Activated CD4-positive, CD25-positive, alpha-beta regulatory T cell treated with anti-CD3 and anti-CD28 coated beads, Interleukin-2, amount 50 U/mL, for 16 hours (primary cell): Measurements from ENCODE around the gene AUNIP.

Source experiments
- DNase-seq: peaks from one replicate; pipeline ENCODE4 v3.0.0-alpha.2; 2020; ENCODE audit warnings: low read depth, low spot score

Gene AUNIP

DNA sequence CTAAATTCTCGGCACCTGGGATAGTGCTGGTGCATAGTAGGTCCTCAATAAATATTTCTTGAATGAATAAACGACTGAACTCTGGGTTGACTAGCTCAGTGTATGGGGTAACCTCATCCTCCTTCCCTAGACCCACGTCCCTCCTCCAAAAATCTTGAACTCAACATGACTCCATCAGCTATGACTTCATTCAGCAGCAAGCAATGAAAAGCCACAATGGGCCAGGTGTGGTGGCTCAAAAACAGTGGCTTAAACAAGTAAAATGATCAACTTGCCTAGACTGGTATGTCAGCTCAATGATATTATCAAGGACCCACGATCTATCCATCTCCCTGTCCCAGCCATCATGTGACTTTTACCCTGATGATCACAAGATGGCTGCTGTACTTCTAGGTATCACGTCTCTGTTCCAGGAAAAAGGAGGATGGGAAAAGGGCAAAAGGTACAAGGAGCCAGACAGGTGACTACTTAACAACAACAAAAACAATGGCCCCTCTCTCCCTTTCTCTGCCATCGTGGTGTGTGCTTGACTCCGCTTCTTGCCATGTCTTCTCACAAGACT lies 29.2 kb upstream of the AUNIP start:
- no peak for DNase-seq

DNA sequence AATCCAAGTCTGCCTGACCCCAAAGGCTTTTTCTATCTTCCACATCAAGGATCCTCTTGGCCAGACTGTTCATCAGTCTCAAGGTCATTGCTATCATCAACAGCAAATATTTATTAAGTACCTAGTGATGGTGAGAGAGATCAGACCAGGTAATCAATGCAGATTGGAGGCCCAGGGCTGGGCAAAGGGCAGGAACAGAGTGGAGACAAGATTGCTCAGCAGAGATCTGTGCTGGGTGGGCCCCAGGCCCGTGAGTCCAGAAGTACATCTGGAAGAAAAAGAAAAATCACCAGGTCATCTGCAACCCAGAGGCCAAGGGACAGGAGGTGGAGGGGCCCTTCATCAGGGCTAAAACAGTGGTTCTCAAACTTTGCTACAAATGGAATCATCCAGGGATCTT lies 26.3 kb upstream of the AUNIP start:
- DNase-seq = no peak

DNA sequence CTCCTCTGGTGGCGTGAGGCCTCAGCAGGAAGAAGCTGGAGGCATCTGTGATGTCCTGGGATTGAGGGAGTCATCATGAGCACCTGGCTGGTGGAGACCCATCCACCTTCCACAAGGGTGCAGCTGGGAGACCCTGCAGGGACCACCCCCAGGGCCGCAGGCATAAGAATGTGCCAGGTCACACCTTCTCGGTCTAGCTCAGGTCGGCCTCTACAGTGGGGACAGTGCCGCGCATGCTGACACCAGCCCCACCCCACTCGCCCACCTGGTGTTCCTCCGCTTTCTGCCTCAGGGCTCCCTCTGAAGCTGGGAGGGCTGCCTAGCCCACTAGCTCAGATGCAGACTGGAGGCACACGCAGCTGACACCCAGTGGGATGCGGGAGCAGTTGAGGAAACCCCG lies 22.0 kb upstream of the AUNIP start:
- no peak for DNase-seq

DNA sequence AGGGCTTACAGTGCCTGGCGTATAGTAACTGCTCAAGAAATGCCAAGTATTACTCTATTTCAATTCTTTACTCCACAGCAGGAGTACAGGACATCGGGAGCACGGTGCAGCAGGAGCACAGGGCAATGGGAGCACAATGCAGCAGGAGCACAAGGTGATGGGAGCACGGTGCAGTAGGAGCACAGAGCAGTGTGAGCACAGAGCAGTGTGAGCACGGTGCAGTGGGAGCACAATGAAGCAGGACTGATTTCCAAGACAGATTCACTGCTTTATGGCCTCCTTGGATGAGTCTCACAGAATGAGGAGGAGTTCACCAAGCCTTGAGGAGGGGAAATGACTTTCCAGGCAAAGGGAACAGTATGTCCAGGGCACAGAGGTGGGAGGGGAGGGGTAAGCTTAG lies 21.3 kb upstream of the AUNIP start:
- DNase-seq = no peak

DNA sequence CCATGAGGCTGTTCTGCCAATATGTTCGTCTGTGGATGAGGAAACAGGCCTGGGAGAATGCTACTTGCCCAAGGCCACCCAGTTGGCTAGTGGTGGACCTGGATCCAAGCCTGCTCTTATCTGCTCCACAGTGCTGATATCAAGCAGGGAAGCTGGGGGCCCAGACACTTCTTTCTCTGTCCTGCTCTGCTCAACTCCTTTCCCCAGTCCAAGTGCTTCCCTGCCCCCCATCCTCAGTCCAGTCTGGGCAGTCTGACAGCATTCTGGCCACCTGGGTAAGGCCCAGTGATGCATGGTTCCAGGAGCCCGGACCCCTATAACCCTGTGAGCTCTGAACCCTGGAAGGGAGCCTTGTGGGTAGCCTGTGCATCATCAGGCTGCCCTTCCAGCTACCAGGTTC lies 20.4 kb upstream of the AUNIP start:
- DNase-seq = no peak

DNA sequence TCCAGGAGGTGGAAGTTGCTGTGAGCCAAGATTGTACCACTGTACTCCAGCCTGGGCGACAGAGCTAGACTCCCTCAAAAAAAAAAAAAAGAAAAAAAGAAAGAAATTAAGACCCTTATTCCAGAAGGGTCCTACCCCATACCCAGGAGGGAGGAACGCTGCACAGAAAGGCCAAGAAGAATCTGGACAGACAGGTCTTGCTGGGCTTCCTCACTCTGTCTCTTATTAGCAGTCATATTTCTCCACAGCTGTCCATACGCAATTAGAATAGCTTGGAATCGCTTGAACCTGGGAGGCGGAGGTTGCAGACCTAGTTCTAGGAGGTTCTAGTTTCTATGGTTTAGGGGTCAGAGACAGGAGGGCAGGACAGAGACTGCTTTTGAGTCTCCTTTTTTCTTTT lies 19.4 kb upstream of the AUNIP start:
- no peak for DNase-seq

DNA sequence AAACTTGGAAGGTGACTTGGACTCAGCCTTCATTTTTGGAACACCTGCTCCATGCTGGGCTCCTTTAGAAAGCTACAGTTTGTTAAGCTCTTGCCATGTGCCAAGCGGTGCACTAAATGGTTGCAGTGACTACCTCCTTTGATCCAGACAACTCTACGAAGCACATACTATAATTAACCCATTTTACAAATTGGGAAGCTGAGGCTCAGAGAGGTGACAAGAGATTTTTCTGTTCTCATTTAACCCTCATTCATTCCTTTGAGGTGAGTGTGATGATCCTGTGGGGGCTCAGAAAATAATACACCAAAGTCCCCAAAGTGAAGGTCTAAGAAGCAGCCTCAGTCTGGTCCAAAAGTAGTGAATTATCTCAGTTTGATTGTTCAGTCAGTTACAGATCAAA lies 17.9 kb upstream of the AUNIP start:
- no peak for DNase-seq

DNA sequence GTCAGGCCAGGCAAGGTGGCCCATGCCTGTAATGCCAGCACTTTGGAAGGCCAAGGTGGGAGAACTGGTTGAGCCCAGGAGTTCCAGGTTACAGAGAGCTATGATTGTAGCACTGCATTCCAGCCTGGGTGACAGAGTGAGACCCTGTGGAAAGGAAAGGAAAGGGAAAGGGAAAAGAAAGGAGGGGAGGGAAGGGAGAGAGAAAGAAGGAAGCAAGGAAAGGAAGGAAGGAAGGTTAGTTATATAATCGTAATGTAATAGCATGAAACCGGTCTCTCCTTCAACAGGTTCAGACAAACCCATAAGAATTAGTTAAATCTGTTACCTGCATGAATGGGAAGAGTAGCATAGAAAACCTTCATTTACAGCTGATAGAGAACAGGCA lies 17.4 kb upstream of the AUNIP start:
- DNase-seq = no peak

DNA sequence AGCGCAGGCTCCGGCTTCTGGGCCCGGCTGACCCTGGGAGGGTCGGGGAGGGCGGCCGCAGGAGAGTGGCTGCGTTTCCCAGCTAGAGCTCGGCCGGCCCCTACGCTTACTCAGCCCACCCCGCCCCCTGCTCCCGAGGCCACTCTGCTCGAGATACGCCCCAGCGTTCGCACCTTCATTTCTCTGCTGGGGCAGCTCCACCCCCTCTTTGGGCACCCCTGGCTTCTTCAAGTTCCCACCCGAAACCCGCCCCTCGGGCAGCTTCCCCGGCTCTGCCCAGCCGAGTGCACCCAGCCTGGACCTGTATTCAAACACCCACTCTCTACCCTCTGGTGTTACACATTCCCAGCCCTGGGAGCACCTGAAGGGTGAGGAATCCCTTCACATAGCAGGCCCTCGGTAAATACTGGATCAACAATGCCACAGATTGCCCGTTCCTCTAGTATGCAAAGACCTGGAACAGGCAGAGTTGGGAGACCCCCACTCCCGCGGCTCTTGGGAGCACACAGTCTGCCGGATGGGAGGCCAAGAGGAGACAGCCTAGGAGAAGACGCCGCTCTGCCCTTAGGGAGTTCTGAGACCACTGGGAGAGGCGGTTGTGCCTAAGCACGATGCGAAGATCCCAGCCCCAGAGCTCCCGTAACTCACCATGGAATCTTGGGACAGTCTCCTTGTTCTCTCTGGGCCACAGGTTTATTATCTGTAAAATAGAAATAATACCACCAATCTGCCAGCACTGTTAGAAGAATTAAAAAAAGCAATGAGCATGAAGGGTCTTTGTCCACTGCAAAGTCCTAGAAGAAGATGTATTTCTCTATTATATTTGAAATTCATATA lies 16.8 kb upstream of the AUNIP start:
- no peak for DNase-seq

DNA sequence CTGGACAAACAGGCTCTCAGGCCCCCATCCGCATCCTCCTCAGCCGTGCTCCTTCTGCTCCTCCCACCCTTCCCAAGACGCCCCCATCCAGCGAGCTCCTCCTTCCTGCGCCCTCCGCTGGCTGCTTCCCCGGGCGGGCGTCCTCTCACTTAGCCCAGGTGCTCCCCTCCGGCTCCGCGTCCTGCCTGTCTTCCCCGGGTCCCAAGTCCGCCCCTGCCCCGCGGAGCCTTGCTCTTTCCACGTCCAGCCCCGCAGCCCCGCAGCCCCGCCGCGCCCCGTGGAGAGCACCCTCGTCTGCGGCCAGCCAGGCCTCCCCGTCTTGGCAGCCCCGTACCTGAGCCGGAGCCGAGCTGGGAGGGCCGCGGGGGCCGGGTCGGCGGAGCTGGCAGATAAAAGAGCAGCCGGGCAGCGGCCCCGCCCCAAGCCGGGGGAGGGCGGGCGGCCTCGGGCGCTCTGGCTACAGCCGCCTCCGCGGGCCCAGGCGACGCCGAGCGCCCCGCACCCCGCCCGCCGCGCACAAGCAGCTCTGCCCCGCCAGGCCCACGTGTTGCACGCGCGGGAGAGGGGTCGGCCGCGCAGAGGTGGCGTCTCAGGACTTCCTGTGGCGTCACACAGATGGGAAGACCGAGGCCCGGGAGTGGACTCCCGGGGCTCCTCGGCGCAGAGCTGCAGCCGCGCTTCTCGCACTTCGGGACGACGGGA lies 16.0 kb upstream of the AUNIP start, which contains the start of gene PAQR7:
PAQR7 (minus strand) TSS at position 555 of the 702 bp plus-strand sequence. CDS start 11,869 bp downstream, outside the sequence.
- DNase-seq = peak; percentile 18

DNA sequence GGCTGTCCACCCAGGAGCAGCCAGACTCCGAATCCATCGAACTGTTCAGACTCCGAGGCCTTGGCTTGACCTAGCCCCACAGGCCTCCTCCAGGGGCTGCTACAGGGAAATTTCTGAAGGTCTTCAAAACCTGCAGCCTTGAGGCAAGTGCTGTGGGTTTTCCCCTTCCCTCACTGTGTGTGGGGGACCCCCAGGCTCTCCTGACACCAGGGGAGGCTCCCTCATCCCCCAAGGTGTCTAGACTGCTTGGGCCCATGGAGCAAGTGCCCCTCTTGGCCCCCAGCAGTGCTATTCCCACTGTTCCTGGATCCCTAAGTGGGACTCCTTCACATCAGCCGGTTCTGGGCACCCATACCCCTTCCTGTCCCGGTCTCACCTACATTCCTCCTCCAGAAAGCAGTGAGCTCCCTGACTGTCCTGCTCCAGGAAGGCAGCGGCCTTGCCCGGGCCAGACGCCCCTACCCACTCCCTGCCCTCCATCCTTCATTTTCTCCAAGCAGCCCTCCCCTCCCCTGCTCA lies 15.4 kb upstream of the AUNIP start:
- no peak for DNase-seq

DNA sequence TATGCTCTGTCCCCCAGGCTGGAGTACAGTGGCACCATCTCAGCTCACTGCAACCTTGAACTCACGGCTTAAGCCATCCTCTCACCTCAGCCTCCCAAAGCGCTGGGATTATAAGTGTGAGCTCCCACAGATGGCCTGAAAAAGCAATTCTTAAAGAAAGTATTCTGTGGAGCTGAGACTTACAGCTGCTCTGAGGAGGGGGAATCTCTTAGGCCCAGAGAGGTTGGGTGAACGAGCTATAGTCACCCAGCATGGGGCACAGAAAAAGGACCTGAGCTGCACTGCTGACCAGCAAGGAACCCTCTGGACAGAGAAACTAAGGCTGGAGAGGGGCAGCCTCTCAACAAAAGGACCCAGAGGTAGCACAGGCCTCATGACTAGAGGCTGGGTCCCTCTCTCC lies 15.0 kb upstream of the AUNIP start:
- no peak for DNase-seq

DNA sequence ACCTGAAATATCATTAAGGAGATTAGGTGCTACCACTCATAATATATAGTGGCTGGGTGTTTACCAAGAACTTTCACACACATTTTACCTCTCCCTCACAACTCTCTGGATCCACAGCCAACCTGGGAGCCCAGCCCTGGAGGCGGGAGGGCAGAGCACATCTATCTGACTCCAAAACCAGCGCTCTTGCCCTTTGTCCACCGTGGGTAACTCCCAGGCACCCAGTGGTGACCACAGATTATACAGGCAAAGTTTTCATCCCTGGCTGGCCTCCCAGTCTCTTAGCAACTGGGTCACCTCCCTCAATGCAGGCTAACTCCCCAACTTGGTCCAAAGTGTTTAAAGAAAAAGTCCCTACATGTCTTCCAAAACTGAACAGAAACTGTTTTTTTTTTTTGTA lies 13.9 kb upstream of the AUNIP start:
- DNase-seq = no peak

DNA sequence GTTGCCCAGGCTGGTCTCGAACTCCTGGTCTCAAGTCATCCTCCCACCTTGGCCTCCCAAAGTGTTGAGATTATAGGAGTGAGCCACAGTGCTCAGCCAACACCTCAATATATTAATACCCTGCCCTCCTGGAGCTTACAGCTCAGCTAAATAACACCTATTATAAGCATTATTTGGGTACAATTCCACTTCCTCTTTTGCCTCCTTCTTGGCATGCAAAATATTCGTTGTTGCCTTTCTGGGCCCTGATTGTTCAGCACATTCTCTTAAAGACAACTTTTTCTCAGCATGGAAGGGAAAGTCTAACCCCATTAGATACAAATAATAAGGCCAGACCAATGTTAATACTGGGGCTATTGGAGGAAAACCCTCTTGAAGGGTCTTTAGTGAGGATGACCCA lies 13.5 kb upstream of the AUNIP start:
- no peak for DNase-seq

DNA sequence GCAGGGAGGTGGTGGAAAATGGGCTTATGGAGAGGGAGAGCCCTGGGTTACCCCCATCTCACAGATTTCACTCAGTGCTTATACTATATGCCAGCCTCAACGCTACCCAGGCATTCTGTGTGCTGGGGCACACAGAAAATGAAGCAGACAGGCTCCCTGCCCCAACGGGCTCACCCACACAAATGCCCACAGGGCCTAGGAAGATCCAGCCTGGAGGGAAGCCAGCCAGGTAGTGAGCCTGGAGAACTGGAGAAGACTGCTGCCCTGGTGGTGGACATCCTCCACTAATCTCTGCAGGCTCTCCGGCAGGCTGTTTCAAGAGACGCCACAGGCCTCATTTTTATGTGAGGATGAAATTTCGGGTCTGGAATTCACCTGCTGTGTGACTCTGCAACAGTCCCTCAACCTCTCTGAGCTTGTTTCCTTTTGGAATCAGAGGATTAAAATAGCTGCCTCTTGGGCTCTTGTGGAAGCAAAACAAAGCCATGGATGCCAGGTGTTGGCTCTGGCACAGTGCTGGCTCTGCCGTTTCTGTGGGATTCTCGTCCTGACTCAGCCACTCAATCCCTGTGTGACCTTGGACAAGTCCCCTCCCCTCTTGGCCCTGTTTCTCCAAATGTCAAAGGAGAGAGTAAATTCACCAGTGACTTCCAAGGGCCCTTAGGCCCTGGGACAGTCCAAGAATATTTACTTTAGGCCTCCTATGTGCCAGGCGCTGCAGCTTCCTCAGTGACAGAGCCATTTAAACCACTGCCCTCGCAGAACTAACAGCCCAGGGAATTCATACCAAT lies 12.6 kb upstream of the AUNIP start:
- no peak for DNase-seq

DNA sequence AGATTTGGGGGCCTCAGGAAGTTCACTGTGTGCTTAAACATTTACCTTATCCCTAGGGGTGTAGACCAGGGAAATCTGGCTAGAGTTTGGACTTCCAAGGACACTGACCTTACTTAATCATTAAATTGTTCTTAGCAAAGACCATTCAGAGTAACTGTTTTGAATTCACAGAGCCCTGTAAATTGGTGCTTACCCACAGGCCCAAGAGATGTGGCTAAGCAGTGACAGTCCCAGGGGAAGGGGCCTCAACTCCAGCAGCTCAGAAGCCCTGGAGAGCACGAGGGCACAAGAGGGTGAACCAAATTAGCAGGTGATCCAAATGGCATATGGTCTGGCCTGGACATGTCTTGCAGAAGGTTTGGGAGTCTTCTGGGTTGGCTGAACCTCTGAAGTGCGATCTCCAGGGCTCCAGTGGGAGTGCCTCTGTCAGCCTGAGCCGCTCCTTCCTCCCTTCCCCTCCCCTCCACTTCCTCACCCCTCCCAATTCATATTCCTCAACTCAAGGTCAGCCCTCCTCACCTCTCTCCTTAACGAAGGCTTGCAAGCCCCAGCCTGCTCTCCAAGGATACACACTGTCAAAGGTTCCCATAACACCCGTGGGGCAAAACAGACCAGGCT lies 11.9 kb upstream of the AUNIP start:
- DNase-seq = no peak

DNA sequence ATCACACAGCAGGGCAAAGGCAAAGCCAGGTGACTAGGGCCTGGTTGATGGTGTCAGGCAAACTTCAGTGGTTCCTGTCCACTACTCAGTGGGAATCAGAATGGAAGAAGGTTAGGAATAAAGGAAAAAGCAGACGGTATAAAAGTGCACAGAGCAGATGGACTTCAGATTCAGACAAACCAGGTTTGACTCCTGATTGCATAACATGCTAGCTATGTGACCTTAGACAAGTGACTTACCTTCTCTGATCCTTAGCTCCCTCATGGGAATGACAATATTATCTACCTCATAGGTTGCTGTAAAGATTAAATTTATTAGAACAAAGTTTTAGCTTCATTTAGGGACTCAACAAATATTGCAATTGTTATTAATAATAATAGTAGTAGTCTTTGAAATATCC lies 11.4 kb upstream of the AUNIP start:
- DNase-seq = no peak

DNA sequence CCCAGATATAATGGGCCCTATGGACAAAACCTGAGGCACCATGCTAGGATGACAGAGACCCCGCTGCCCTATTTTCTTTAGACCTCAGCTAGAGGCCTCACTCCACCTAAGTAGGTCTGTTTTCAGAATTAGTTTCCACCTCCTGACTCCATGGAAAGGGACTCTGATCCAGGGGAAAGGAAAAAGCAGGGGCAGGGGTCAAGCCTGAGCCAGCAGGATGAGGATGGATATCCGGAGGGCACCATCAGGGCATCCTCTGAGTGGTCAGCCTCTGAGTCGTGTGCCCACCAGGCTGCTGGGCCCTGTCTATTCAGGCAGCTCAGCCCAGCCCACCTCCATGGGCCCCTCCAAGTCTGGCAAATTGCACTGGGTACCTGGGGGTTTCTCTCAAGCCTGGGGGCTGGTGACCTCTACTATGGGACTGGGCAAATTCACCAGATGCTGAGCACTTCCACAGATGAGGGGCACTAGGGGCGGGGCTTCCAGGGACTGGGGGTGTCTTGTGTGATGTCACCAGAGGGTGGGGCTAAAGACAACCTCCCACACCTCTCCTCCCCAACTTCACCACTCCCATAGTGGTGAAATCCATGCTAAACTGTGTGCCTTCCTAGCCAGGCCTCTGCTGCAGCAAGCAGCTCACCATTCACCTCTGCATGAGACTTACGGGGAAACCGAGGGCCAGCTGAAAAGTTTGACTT lies 10.8 kb upstream of the AUNIP start:
- DNase-seq = no peak

DNA sequence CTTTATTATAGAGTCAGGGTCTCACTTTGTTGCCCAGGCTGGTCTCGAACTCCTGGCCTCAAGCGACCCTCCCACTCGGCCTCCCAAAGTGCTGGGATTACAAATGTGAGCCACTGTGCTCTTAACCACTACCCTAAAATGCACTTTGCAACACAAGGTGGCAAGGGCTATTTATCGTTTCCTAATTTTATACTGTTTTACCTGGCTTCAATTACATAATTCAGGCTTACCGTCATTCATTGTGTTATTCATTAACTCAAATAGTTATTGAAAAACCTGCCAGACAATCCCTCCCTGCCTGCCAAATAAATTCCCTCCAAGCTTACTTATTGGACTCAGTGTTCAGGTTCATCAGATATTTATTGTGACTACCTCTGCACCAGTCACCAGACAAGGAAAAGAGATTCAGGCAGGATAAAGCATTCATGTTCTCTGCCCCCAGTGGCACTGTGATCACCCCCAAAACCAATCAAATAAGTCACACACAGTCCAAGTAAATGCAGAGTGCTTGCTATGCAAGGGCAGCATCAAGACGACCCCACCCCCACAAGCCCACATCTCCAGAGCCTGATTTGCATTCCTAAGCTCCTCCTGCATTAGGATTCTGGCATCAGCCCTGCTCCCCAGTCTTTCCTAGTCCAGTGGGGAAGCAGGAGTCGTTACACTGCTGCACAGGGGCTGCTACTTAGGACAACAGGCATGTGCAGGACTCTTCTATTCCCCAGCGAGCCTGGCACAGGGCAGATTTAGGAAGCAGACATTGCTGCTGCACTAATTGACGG lies 8.1 kb upstream of the AUNIP start:
- no peak for DNase-seq

DNA sequence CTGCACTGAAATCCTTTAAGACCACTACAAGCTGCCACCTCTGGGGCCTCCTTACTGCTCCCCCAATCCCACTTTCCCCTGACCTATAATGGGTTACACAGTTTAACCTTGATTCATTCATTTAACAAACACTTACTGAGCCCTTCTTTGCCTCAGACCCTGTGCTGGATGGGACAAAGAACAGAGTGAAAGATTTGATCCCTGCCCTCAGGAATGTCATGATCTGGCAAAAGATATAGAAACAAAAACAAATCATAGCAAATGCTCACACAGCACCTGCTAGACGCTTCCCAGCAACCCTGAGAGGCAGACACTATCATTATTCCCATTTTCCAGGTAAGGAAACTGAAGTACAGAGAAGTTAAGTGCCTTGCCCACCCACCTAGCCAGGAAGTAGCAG lies 7.0 kb upstream of the AUNIP start:
- DNase-seq = no peak
